Thyroid gland (tissue), 4 donors: ENCODE measurements around the gene MIEN1.

Experiments
- POLR2A ChIP-seq, 2 donors: fragments of 450-650 bp; IDR thresholded peaks; one replicate each; pipeline ENCODE4 v1.6.1; 2017; ENCODE audit warnings: antibody characterized with exemption in 2 of 2, mild to moderate bottlenecking in 2 of 2, moderate library complexity in 1 of 2
- TF ChIP-seq, protein P1 (sequence below), 6 experiments: fragments of 200-600 bp in 3 of 6; fragments of 450-650 bp in 3 of 6; sonication (generic) in 3 of 6; IDR thresholded peaks; one replicate each; pipeline ENCODE4 v1.5.1; 2016 to 2019; ENCODE audit warnings: antibody characterized with exemption in 6 of 6, mild to moderate bottlenecking in 2 of 6, inconsistent platforms in 1 of 6, moderate library complexity in 1 of 6

DNA sequence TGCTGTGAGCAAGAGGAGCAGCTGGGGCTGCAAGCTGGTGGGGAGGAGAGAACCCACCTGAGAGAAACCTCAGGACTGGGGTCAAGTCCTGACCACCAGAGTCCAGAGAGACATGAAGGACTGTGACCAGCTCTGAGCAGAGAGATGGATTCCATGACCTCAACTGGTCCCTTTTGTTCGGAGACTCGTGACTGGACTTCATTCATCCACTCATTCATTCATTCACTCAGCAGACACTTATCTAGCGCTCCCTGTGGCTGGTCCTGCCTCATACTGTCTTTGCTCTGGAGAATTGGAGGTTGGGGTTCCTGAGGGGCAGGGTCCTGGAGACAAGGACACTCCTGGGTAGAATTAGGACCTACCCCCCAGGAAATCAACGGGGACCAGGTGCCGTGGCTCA is 26.4 kb downstream of the MIEN1 start:
- no peak for TF ChIP-seq POLR2A (IDR thresholded peaks at IDR 0.05)
- TF ChIP-seq, protein P1, sequence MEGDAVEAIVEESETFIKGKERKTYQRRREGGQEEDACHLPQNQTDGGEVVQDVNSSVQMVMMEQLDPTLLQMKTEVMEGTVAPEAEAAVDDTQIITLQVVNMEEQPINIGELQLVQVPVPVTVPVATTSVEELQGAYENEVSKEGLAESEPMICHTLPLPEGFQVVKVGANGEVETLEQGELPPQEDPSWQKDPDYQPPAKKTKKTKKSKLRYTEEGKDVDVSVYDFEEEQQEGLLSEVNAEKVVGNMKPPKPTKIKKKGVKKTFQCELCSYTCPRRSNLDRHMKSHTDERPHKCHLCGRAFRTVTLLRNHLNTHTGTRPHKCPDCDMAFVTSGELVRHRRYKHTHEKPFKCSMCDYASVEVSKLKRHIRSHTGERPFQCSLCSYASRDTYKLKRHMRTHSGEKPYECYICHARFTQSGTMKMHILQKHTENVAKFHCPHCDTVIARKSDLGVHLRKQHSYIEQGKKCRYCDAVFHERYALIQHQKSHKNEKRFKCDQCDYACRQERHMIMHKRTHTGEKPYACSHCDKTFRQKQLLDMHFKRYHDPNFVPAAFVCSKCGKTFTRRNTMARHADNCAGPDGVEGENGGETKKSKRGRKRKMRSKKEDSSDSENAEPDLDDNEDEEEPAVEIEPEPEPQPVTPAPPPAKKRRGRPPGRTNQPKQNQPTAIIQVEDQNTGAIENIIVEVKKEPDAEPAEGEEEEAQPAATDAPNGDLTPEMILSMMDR (IDR thresholded peaks at IDR 0.05), result no peak
